HTERT RPE-1 (cell line): ENCODE data around the gene SLAIN2.
"Not testable (repeated sequence)": the region's sequence is repeated elsewhere in the genome, so short reads cannot be mapped to it uniquely, and the experiment has no call there.

Source experiments
- in situ Hi-C: fragments of 300-500 bp; cut with MboI; formaldehyde crosslinking; loops from 4 replicates; pipeline ENCODE4 v1.14.3; 2020; ENCODE audit warnings: low sequenced_read_pairs

Gene SLAIN2

GRCh38 chr4:48431401-48431800, 90.1 kb downstream of the SLAIN2 start:
- in situ Hi-C loops, result no loop called here

- in situ Hi-C loops, result no loop called here
Measured at GRCh38 chr4:48432017-48432416, 90.7 kb downstream of the SLAIN2 start.

GRCh38 chr4:48436318-48436717, 95.0 kb downstream of the SLAIN2 start:
- in situ Hi-C loops, result no loop called here

- in situ Hi-C loops, result no loop called here
Measured at GRCh38 chr4:48439988-48440387, 98.7 kb downstream of the SLAIN2 start.

GRCh38 chr4:48440914-48441313, 99.6 kb downstream of the SLAIN2 start:
- in situ Hi-C loops, result not testable (repeated sequence)

- in situ Hi-C loops, result no loop called here
Measured at GRCh38 chr4:48445704-48446103, 104.4 kb downstream of the SLAIN2 start.

- in situ Hi-C loops, result no loop called here
Measured at GRCh38 chr4:48446642-48447041, 105.3 kb downstream of the SLAIN2 start.

- in situ Hi-C loops, result no loop called here
Measured at GRCh38 chr4:48449151-48449550, 107.8 kb downstream of the SLAIN2 start.

GRCh38 chr4:48450740-48451139, 109.4 kb downstream of the SLAIN2 start:
- in situ Hi-C loops, result no loop called here

- in situ Hi-C loops, result not testable (repeated sequence)
Measured at GRCh38 chr4:48451656-48452055, 110.3 kb downstream of the SLAIN2 start.

- in situ Hi-C loops, result no loop called here
Measured at GRCh38 chr4:48454591-48454990, 113.3 kb downstream of the SLAIN2 start.

- in situ Hi-C loops, result no loop called here
Measured at GRCh38 chr4:48461000-48461399, 119.7 kb downstream of the SLAIN2 start.

GRCh38 chr4:48462363-48462762, 121.0 kb downstream of the SLAIN2 start:
- in situ Hi-C loops, result no loop called here

GRCh38 chr4:48467442-48467841, 126.1 kb downstream of the SLAIN2 start:
- in situ Hi-C loops, result no loop called here

GRCh38 chr4:48467891-48468290, 126.6 kb downstream of the SLAIN2 start:
- in situ Hi-C loops, result no loop called here

- in situ Hi-C loops, result no loop called here
Measured at GRCh38 chr4:48470137-48470536, 128.8 kb downstream of the SLAIN2 start.

- in situ Hi-C loops, result no loop called here
Measured at GRCh38 chr4:48470570-48470969, 129.2 kb downstream of the SLAIN2 start.

GRCh38 chr4:48472794-48473193, 131.5 kb downstream of the SLAIN2 start:
- in situ Hi-C loops, result no loop called here

GRCh38 chr4:48475770-48476169, 134.4 kb downstream of the SLAIN2 start:
- in situ Hi-C loops, result no loop called here
